ENCODE results near the gene PREPL. TPM values are rescaled to one million over a fixed set of nuclear protein-coding genes. Genes with fewer than 3 reads are reported as not detected.

PREPL gene
- total and polyA plus RNA-seq, 2 of the 8 experiments (the other 6 are each of a cell fraction or from before 2014, with no cell fraction given): 13.6 to 38.9 TPM

DNA sequence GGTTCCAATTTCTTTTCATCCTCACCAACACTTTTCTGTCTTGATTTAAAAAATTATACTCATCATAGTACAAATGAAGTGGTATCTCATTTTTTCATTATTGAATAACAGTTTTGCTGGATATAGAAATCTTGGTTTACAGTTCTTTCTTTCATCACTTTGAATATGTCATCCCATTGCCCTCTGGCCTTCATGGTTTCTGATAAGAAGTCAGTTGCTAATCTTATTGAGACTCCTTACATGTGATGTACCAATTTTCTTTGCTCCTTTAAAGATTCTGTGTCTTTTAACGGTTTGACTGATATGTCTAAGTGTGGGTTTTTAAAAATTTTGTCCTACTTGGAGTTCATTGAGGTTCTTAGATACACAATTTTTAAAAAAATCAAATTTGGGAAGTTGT is 51.0 kb downstream of the PREPL start (continued):
- TF ChIP-seq, protein P1, sequence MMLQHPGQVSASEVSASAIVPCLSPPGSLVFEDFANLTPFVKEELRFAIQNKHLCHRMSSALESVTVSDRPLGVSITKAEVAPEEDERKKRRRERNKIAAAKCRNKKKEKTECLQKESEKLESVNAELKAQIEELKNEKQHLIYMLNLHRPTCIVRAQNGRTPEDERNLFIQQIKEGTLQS (IDR thresholded peaks at IDR 0.05; ENCODE audit: insufficient read depth, low read depth, low read length): no peak
- TF ChIP-seq TAF1 (IDR thresholded peaks at IDR 0.05; ENCODE audit: low read depth, low read length): no peak

Data from H1 (cell line).